GM12872 (cell line): ENCODE data around the gene FBXW12.

Experiments
- CTCF ChIP-seq: IDR thresholded peaks from 3 replicates; pipeline ENCODE4 v1.5.1; 2011; ENCODE audit warnings: low read depth, mild to moderate bottlenecking, low read length, moderate library complexity; ENCODE audit not compliant: insufficient read depth

The FBXW12 gene

GRCh38 chr3:48345946-48346572 lies 26.0 kb upstream of the FBXW12 start:
- no peak for TF ChIP-seq CTCF

- TF ChIP-seq CTCF = no peak
Measured at GRCh38 chr3:48347500-48347899, 24.5 kb upstream of the FBXW12 start.

- no peak for TF ChIP-seq CTCF
Measured at GRCh38 chr3:48352546-48352945, 19.5 kb upstream of the FBXW12 start.

- TF ChIP-seq CTCF = no peak
Measured at GRCh38 chr3:48353987-48354386, 18.0 kb upstream of the FBXW12 start.

GRCh38 chr3:48356419-48356818 lies 15.6 kb upstream of the FBXW12 start:
- TF ChIP-seq CTCF = no peak

- TF ChIP-seq CTCF = no peak
Measured at GRCh38 chr3:48361928-48362327, 10.1 kb upstream of the FBXW12 start.

GRCh38 chr3:48364840-48365239 lies 7.2 kb upstream of the FBXW12 start:
- no peak for TF ChIP-seq CTCF
